ENCODE measurements around the gene PUM2. TPM values are rescaled to one million over a fixed set of nuclear protein-coding genes. Genes with fewer than 3 reads are reported as not detected.

The PUM2 gene
- total and polyA plus RNA-seq, 8 donors: 86.4 to 129 (median 118) TPM

GRCh38 chr2:20230114-20230425 lies 120.6 kb downstream of the PUM2 start:
- TF ChIP-seq CTCF (IDR thresholded peaks at IDR 0.05): no peak
- no peaks in the 10 kb centered on the region for H3K9me3 ChIP-seq
- peaks cover 7 to 35% of the 10 kb centered on the region in 2 donors for H3K27me3 ChIP-seq
- H3K4me1 ChIP-seq: peaks cover 3 to 9% of the 10 kb centered on the region in 2 donors
- H3K4me3 ChIP-seq: no peak overlapping the region
- no peak overlapping the region for H3K27ac ChIP-seq
- ATAC-seq (no peak), DNase-seq (no peak)
- H3K36me3 ChIP-seq: no peaks in the 10 kb centered on the region
- intact Hi-C loops (cut with DNase I): no loop called here

GRCh38 chr2:20229322-20230113 lies 121.1 kb downstream of the PUM2 start:
- Histone ChIP-seq H3K9me3 (no peaks in the 10 kb centered on the region), H3K4me1 (peaks cover 3 to 15% of the 10 kb centered on the region in 2 donors), H3K27ac (no peak overlapping the region), H3K36me3 (no peaks in the 10 kb centered on the region), H3K4me3 (no peak overlapping the region), H3K27me3 (peaks cover 7 to 40% of the 10 kb centered on the region in 2 donors)
- ATAC-seq: no peak
- DNase-seq: no peak
- intact Hi-C loops (cut with DNase I): loop anchor here in 1 of 2 donors (10.0 kb wide), 1 partner anchor 95 kb away; no protein-coding TSS in a partner anchor
- TF ChIP-seq CTCF (IDR thresholded peaks at IDR 0.05): no peak

- H3K4me1 ChIP-seq: peaks cover 3 to 27% of the 10 kb centered on the region in 2 donors
- H3K9me3 ChIP-seq: no peaks in the 10 kb centered on the region
- no peak overlapping the region for H3K27ac ChIP-seq
- ATAC-seq: no peak
- no peak for DNase-seq
- no peak for TF ChIP-seq CTCF (IDR thresholded peaks at IDR 0.05)
- no peaks in the 10 kb centered on the region for H3K36me3 ChIP-seq
- no peak overlapping the region for H3K4me3 ChIP-seq
- intact Hi-C loops (cut with DNase I): loop anchor here in 1 of 2 donors (10.0 kb wide), 1 partner anchor 93 kb away; no protein-coding TSS in a partner anchor
- H3K27me3 ChIP-seq: peaks cover 7 to 55% of the 10 kb centered on the region in 2 donors
Observed at GRCh38 chr2:20227894-20228505, 122.6 kb downstream of the PUM2 start.

- H3K4me1 ChIP-seq: peaks cover 8 to 27% of the 10 kb centered on the region in 2 donors
- H3K27ac ChIP-seq: no peak overlapping the region
- DNase-seq: no peak
- peaks cover 7 to 74% of the 10 kb centered on the region in 2 donors for H3K27me3 ChIP-seq
- no peak overlapping the region for H3K4me3 ChIP-seq
- no peaks in the 10 kb centered on the region for H3K36me3 ChIP-seq
- H3K9me3 ChIP-seq: no peaks in the 10 kb centered on the region
- no peak for ATAC-seq
- TF ChIP-seq CTCF (IDR thresholded peaks at IDR 0.05): no peak
- intact Hi-C loops (cut with DNase I): loop anchor here in 1 of 2 donors (10.0 kb wide), 1 partner anchor 91 kb away; no protein-coding TSS in a partner anchor
Observed at GRCh38 chr2:20226152-20226545, 124.5 kb downstream of the PUM2 start.
